Endothelial cell (in vitro differentiated cells): ENCODE data around the gene NCKAP5L. TPM values are rescaled to one million over a fixed set of nuclear protein-coding genes. Genes with fewer than 3 reads are reported as not detected.

Experiments
- DNase-seq: peaks from one replicate; pipeline ENCODE4 v3.0.0; 2021; ENCODE audit warnings: low spot score
- H3K27ac Mint-ChIP-seq: one replicate; pipeline ENCODE4 v1.8.0; 2021; ENCODE audit warnings: mixed read lengths, inconsistent platforms; ENCODE audit not compliant: unreplicated experiment
- H3K27me3 Mint-ChIP-seq: one replicate; pipeline ENCODE4 v1.8.0; 2021; ENCODE audit warnings: mild to moderate bottlenecking, moderate library complexity, mixed read lengths, inconsistent platforms; ENCODE audit not compliant: unreplicated experiment
- H3K36me3 Mint-ChIP-seq: one replicate; pipeline ENCODE4 v1.8.0; 2021; ENCODE audit warnings: mild to moderate bottlenecking, low read depth, mixed read lengths, inconsistent platforms; ENCODE audit not compliant: unreplicated experiment
- H3K4me1 Mint-ChIP-seq: one replicate; pipeline ENCODE4 v1.8.0; 2021; ENCODE audit warnings: mild to moderate bottlenecking, mixed read lengths, inconsistent platforms; ENCODE audit not compliant: unreplicated experiment
- H3K4me3 Mint-ChIP-seq: one replicate; pipeline ENCODE4 v1.8.0; 2021; ENCODE audit warnings: mild to moderate bottlenecking, mixed read lengths, inconsistent platforms; ENCODE audit not compliant: unreplicated experiment
- H3K9me3 Mint-ChIP-seq: one replicate; pipeline ENCODE4 v1.8.0; 2021; ENCODE audit warnings: mixed read lengths, inconsistent platforms; ENCODE audit not compliant: unreplicated experiment
- CTCF ChIP-seq: fragments of 200-600 bp; sonication (generic); IDR thresholded peaks from one replicate; pipeline ENCODE4 v1.5.0; 2021; ENCODE audit warnings: antibody characterized with exemption; ENCODE audit not compliant: unreplicated experiment
- total RNA-seq: library from RNA; stranded (reverse); fragmentation: NEBNext Ultra II Directional; extraction: Animal tissue kit (Norgen Biotek cat#: 25700); gene quantifications from one replicate; pipeline ENCODE4 v1.2.1, GENCODE V29; 2021; ENCODE audit not compliant: unreplicated experiment

The NCKAP5L gene
- total RNA-seq, 1 donor from 2014 or later = 70.9 TPM

- peaks cover 4% of the 10 kb centered on the region for H3K4me1 Mint-ChIP-seq
- no peak for DNase-seq
- H3K9me3 Mint-ChIP-seq = no peaks in the 10 kb centered on the region
- no peak overlapping the region for H3K27ac Mint-ChIP-seq
- H3K27me3 Mint-ChIP-seq = peaks cover 12% of the 10 kb centered on the region
- peak overlapping the region; percentile 25 for H3K4me3 Mint-ChIP-seq
- TF ChIP-seq CTCF = no peak
- peaks cover 24% of the 10 kb centered on the region for H3K36me3 Mint-ChIP-seq
Observed at GRCh38 chr12:49796155-49796554, 32.1 kb downstream of the NCKAP5L start.

GRCh38 chr12:49795654-49796105 lies 32.5 kb downstream of the NCKAP5L start:
- peaks cover 27% of the 10 kb centered on the region for H3K36me3 Mint-ChIP-seq
- no peaks in the 10 kb centered on the region for H3K9me3 Mint-ChIP-seq

GRCh38 chr12:49794811-49795653 lies 33.2 kb downstream of the NCKAP5L start:
- H3K27ac Mint-ChIP-seq = no peak overlapping the region
- peaks cover 12% of the 10 kb centered on the region for H3K27me3 Mint-ChIP-seq
- TF ChIP-seq CTCF = no peak
- peaks cover 12% of the 10 kb centered on the region for H3K4me1 Mint-ChIP-seq
- peaks cover 27% of the 10 kb centered on the region for H3K36me3 Mint-ChIP-seq
- H3K9me3 Mint-ChIP-seq = no peaks in the 10 kb centered on the region
- no peak for DNase-seq
- no peak overlapping the region for H3K4me3 Mint-ChIP-seq

More at GRCh38 chr12:49795654-49796105, 32.5 kb downstream of the NCKAP5L start:
- Mint-ChIP-seq H3K4me1 (peaks cover 9% of the 10 kb centered on the region), H3K27me3 (peaks cover 12% of the 10 kb centered on the region), H3K4me3 (peak overlapping the region; percentile 25), H3K27ac (no peak overlapping the region)
- DNase-seq = no peak
- TF ChIP-seq CTCF = no peak

- DNase-seq = no peak
- Mint-ChIP-seq H3K9me3 (no peaks in the 10 kb centered on the region), H3K36me3 (peaks cover 26% of the 10 kb centered on the region), H3K27ac (no peak overlapping the region), H3K27me3 (peaks cover 11% of the 10 kb centered on the region), H3K4me3 (peak overlapping the region; percentile 42), H3K4me1 (peaks cover 15% of the 10 kb centered on the region)
- TF ChIP-seq CTCF = no peak
Observed at GRCh38 chr12:49794021-49794420, 34.2 kb downstream of the NCKAP5L start.

GRCh38 chr12:49793620-49794019 lies 34.6 kb downstream of the NCKAP5L start:
- no peak overlapping the region for H3K27ac Mint-ChIP-seq
- no peak for DNase-seq
- no peak for TF ChIP-seq CTCF
- no peak overlapping the region for H3K4me3 Mint-ChIP-seq
- no peaks in the 10 kb centered on the region for H3K9me3 Mint-ChIP-seq
- peaks cover 10% of the 10 kb centered on the region for H3K27me3 Mint-ChIP-seq
- peaks cover 22% of the 10 kb centered on the region for H3K36me3 Mint-ChIP-seq
- H3K4me1 Mint-ChIP-seq = peaks cover 15% of the 10 kb centered on the region
